OCI-LY3 (cell line): ENCODE data around the gene DCUN1D4.

Experiments used
- H2AFZ ChIP-seq: fragments of 200-600, 300-600 bp; shearing (Covaris generic); 2 replicates; pipeline ENCODE4 v1.6.0; 2014; ENCODE audit warnings: antibody characterized with exemption, low read depth, low read length
- H3K27ac ChIP-seq: fragments of 200-600, 300-600 bp; sonication (generic); 2 replicates; pipeline ENCODE4 v1.5.1; 2014; ENCODE audit warnings: mild to moderate bottlenecking, low read length, moderate library complexity, mixed read lengths
- H3K27me3 ChIP-seq: fragments of 200-600, 300-600 bp; sonication (generic); 2 replicates; pipeline ENCODE4 v1.6.1; 2014; ENCODE audit warnings: low read depth, low read length, mixed read lengths
- H3K36me3 ChIP-seq: fragments of 200-600, 300-600 bp; sonication (generic); replicated peaks from 2 replicates; pipeline ENCODE3; 2014; ENCODE audit warnings: low read depth, low read length, mixed read lengths
- H3K4me1 ChIP-seq: fragments of 300-600, 200-600 bp; sonication (generic); 2 replicates; pipeline ENCODE4 v1.6.1; 2014; ENCODE audit warnings: low read length, mixed read lengths
- H3K4me2 ChIP-seq: fragments of 200-600, 300-600 bp; sonication (generic); 2 replicates; pipeline ENCODE4 v1.6.1; 2014; ENCODE audit warnings: low read length, mixed read lengths
- H3K4me3 ChIP-seq: fragments of 300-600, 200-600 bp; sonication (generic); 2 replicates; pipeline ENCODE4 v1.5.1; 2014; ENCODE audit warnings: antibody characterized with exemption, mild to moderate bottlenecking, low read length, moderate library complexity
- H3K79me2 ChIP-seq: fragments of 300-600, 200-600 bp; shearing (Covaris generic); 2 replicates; pipeline ENCODE4 v1.6.1; 2014; ENCODE audit warnings: mild to moderate bottlenecking, low read length, mixed read lengths
- H3K9ac ChIP-seq: fragments of 300-600, 200-600 bp; shearing (Covaris generic); 2 replicates; pipeline ENCODE4 v1.6.0; 2014; ENCODE audit warnings: mild to moderate bottlenecking, low read length, moderate library complexity
- H3K9me3 ChIP-seq: fragments of 200-600, 300-600 bp; shearing (Covaris generic); 2 replicates; pipeline ENCODE4 v1.6.1; 2014; ENCODE audit warnings: low read length, mixed read lengths; ENCODE audit not compliant: insufficient read depth
- H4K20me1 ChIP-seq: fragments of 200-600, 300-600 bp; sonication (generic); 2 replicates; pipeline ENCODE4 v1.6.1; 2016; ENCODE audit warnings: low read length, mixed read lengths; ENCODE audit not compliant: insufficient read depth
- EZH2phosphoT487 ChIP-seq: fragments of 200-600 bp; shearing (Covaris generic); IDR thresholded peaks from 2 replicates; pipeline ENCODE4 v1.6.1; 2018; ENCODE audit warnings: antibody characterized with exemption, mixed run types, low read depth
- TF ChIP-seq, protein P1 (sequence below): fragments of 200-600, 300-600 bp; sonication (generic); IDR thresholded peaks from 2 replicates; pipeline ENCODE4 v1.5.1; 2014; ENCODE audit warnings: antibody characterized with exemption, low read length, low read depth

DCUN1D4 gene

DNA sequence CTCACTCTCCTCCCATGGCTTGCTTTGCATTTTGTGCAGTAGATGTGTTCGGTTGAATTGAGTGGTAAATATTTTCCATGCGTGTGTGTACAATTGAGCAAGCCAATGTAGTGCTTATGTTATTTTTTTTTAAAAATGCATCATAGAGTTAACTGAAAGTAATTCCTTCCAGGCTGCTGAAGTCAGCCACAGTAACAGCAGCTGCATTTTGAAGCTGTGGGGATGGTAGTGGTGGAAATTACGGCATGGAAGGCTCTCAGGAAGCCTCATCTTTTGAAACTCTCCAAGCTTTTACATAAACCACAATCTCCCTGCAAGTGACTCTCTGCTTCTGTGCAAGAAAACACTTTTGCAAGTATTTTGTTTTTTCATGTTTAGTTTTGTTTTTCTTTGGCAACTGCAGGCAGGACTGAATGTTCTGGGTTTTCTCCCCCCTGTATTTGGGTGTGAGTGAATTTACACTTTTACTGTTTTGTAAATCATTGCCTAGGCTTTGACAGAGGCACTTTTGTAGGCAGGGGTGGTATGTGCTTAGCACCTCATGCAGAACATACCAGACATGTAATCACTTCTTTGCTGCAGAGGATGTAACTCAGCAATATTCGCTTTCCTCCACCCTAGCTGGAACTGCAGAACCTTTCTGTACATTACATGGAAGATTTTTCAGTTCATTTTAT lies 121.0 kb downstream of the DCUN1D4 start:
- no peak overlapping the region for H3K9ac ChIP-seq
- H4K20me1 ChIP-seq, result no peaks in the 10 kb centered on the region
- no peaks in the 10 kb centered on the region for H3K27me3 ChIP-seq
- no peaks in the 10 kb centered on the region for H3K4me1 ChIP-seq
- no peak overlapping the region for H2AFZ ChIP-seq
- no peaks in the 10 kb centered on the region for H3K9me3 ChIP-seq
- H3K27ac ChIP-seq, result no peak overlapping the region
- no peak overlapping the region for H3K4me3 ChIP-seq
- H3K4me2 ChIP-seq, result no peak overlapping the region
- H3K36me3 ChIP-seq, result no peaks in the 10 kb centered on the region
- TF ChIP-seq, protein P1, sequence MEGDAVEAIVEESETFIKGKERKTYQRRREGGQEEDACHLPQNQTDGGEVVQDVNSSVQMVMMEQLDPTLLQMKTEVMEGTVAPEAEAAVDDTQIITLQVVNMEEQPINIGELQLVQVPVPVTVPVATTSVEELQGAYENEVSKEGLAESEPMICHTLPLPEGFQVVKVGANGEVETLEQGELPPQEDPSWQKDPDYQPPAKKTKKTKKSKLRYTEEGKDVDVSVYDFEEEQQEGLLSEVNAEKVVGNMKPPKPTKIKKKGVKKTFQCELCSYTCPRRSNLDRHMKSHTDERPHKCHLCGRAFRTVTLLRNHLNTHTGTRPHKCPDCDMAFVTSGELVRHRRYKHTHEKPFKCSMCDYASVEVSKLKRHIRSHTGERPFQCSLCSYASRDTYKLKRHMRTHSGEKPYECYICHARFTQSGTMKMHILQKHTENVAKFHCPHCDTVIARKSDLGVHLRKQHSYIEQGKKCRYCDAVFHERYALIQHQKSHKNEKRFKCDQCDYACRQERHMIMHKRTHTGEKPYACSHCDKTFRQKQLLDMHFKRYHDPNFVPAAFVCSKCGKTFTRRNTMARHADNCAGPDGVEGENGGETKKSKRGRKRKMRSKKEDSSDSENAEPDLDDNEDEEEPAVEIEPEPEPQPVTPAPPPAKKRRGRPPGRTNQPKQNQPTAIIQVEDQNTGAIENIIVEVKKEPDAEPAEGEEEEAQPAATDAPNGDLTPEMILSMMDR, result no peak
- no peak for TF ChIP-seq EZH2phosphoT487
- no peaks in the 10 kb centered on the region for H3K79me2 ChIP-seq

DNA sequence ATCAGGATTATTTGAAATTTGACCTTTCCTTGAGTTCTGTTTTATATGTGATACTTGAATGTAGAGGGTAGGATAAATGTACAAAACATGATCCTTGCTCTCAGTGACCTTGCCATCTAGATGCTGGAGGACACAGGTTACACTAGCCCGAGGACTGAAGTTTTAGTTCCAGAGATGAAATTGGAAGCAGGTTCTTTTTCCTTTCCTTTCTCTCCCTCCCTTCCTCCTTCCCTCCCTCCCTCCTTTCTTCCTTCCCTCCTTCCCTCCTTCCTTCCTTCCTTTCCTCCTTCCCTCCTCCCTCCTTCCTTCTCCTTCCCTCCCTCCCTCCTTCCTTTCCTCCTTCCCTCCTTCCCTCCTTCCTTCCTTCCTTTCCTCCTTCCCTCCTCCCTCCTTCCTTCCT lies 122.9 kb downstream of the DCUN1D4 start:
- Histone ChIP-seq H3K9me3 (no peaks in the 10 kb centered on the region), H3K27ac (no peak overlapping the region), H3K27me3 (no peaks in the 10 kb centered on the region), H3K4me2 (no peak overlapping the region), H3K4me1 (no peaks in the 10 kb centered on the region), H3K9ac (no peak overlapping the region), H4K20me1 (no peaks in the 10 kb centered on the region), H3K79me2 (no peaks in the 10 kb centered on the region), H3K36me3 (no peaks in the 10 kb centered on the region), H2AFZ (no peak overlapping the region), H3K4me3 (no peak overlapping the region)
- TF ChIP-seq, protein P1, result no peak
- TF ChIP-seq EZH2phosphoT487, result no peak
